Measurements from ENCODE around the gene COX5A. TPM values are rescaled to one million over a fixed set of nuclear protein-coding genes. Genes with fewer than 3 reads are reported as not detected.

The COX5A gene
- total and polyA plus RNA-seq, 2 of the 13 experiments (the other 11 are each of a cell fraction or from before 2014, with no cell fraction given), result 158 to 218 TPM

GRCh38 chr15:74889883-74890664, 47.8 kb downstream of the COX5A start, which contains the start of gene MPI (continued):
- TF ChIP-seq DZIP1 (CRISPR knock-in tag; IDR thresholded peaks at IDR 0.05), result peak; percentile 94
- TF ChIP-seq, protein P1, sequence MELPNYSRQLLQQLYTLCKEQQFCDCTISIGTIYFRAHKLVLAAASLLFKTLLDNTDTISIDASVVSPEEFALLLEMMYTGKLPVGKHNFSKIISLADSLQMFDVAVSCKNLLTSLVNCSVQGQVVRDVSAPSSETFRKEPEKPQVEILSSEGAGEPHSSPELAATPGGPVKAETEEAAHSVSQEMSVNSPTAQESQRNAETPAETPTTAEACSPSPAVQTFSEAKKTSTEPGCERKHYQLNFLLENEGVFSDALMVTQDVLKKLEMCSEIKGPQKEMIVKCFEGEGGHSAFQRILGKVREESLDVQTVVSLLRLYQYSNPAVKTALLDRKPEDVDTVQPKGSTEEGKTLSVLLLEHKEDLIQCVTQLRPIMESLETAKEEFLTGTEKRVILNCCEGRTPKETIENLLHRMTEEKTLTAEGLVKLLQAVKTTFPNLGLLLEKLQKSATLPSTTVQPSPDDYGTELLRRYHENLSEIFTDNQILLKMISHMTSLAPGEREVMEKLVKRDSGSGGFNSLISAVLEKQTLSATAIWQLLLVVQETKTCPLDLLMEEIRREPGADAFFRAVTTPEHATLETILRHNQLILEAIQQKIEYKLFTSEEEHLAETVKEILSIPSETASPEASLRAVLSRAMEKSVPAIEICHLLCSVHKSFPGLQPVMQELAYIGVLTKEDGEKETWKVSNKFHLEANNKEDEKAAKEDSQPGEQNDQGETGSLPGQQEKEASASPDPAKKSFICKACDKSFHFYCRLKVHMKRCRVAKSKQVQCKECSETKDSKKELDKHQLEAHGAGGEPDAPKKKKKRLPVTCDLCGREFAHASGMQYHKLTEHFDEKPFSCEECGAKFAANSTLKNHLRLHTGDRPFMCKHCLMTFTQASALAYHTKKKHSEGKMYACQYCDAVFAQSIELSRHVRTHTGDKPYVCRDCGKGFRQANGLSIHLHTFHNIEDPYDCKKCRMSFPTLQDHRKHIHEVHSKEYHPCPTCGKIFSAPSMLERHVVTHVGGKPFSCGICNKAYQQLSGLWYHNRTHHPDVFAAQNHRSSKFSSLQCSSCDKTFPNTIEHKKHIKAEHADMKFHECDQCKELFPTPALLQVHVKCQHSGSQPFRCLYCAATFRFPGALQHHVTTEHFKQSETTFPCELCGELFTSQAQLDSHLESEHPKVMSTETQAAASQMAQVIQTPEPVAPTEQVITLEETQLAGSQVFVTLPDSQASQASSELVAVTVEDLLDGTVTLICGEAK (IDR thresholded peaks at IDR 0.05), result no peak
- TF ChIP-seq, protein P1 (CRISPR knock-in tag; IDR thresholded peaks at IDR 0.05), result peak; percentile 88
- TF ChIP-seq NCOA2 (CRISPR knock-in tag; IDR thresholded peaks at IDR 0.05), result peak; percentile 53
- peak; percentile 80 for TF ChIP-seq ZBTB7B (CRISPR knock-in tag; IDR thresholded peaks at IDR 0.05)
- peak; percentile 42; the same call in 1 of the 2 replicates for TF ChIP-seq HIC2 (CRISPR knock-in tag; IDR thresholded peaks at IDR 0.05; ENCODE audit: low read depth)
- TF ChIP-seq ZNF263 (CRISPR knock-in tag; IDR thresholded peaks at IDR 0.05), result peak; percentile 63; the same call in 1 of the 2 replicates
- peak; percentile 42; the same call in 1 of the 2 replicates for TF ChIP-seq PPARG (CRISPR knock-in tag; conservative IDR thresholded peaks at IDR 0.05)
- TF ChIP-seq ZNF652 (CRISPR knock-in tag; IDR thresholded peaks at IDR 0.05; ENCODE audit: borderline replicate concordance, low read depth), result no peak
- TF ChIP-seq ZFP37 (CRISPR knock-in tag; IDR thresholded peaks at IDR 0.05; ENCODE audit: borderline replicate concordance), result peak; percentile 21; the same call in 1 of the 2 replicates
- TF ChIP-seq FOXK1 (CRISPR knock-in tag; IDR thresholded peaks at IDR 0.05; ENCODE audit: borderline replicate concordance, low read depth), result peak; percentile 71; the same call in 1 of the 2 replicates
- peak; percentile 92 for TF ChIP-seq ZNF451 (CRISPR knock-in tag; IDR thresholded peaks at IDR 0.05)
- peak; percentile 22; the same call in 1 of the 2 replicates for TF ChIP-seq ZNF598 (CRISPR knock-in tag; IDR thresholded peaks at IDR 0.05; ENCODE audit: borderline replicate concordance)
- TF ChIP-seq MIER2 (CRISPR knock-in tag; IDR thresholded peaks at IDR 0.05), result 0 out of 2 replicates have a peak, but pooled peaks have one; percentile 23
- 0 out of 2 replicates have a peak, but pooled peaks have one; percentile 63 for TF ChIP-seq ZNF264 (CRISPR knock-in tag; IDR thresholded peaks at IDR 0.05)

All from HepG2 (cell line).